Osteoblast (primary cell): ENCODE data around the gene CSTB. TPM values are rescaled to one million over a fixed set of nuclear protein-coding genes. Genes with fewer than 3 reads are reported as not detected.
"Not testable (repeated sequence)": the region's sequence is repeated elsewhere in the genome, so short reads cannot be mapped to it uniquely, and the experiment has no call there.

Experiments used
- DNase-seq: peaks from one replicate; pipeline ENCODE4 v3.0.0; 2011; ENCODE audit warnings: low spot score, mixed read lengths; ENCODE audit not compliant: insufficient read length; ENCODE audit errors: missing footprints
- H2AFZ ChIP-seq: 2 replicates; pipeline ENCODE4 v1.6.0; 2011; ENCODE audit warnings: mild to moderate bottlenecking, low read length
- H3K27ac ChIP-seq: 2 replicates; pipeline ENCODE4 v1.5.1; 2011; ENCODE audit warnings: mild to moderate bottlenecking, low read depth, low read length, moderate library complexity
- H3K27me3 ChIP-seq: 2 replicates; pipeline ENCODE4 v1.6.0; 2012; ENCODE audit warnings: mild to moderate bottlenecking, control low read depth, inconsistent platforms, low read length, moderate library complexity; ENCODE audit not compliant: insufficient read depth
- H3K36me3 ChIP-seq: 2 replicates; pipeline ENCODE4 v1.5.1; 2011; ENCODE audit warnings: mild to moderate bottlenecking, low read length, control low read depth, moderate library complexity; ENCODE audit not compliant: insufficient read depth
- H3K4me1 ChIP-seq: 2 replicates; pipeline ENCODE4 v1.5.1; 2011; ENCODE audit warnings: mild to moderate bottlenecking, low read length, control low read depth, moderate library complexity; ENCODE audit not compliant: insufficient read depth
- H3K4me2 ChIP-seq: 2 replicates; pipeline ENCODE4 v1.6.0; 2011; ENCODE audit warnings: mild to moderate bottlenecking, low read length; ENCODE audit not compliant: insufficient read depth
- H3K4me3 ChIP-seq: fragments of 200-600 bp; sonication (generic); 3 replicates; pipeline ENCODE4 v1.5.1; 2012; ENCODE audit warnings: mild to moderate bottlenecking, low read length, inconsistent platforms; ENCODE audit not compliant: insufficient read depth
- H3K79me2 ChIP-seq: 2 replicates; pipeline ENCODE4 v1.6.0; 2012; ENCODE audit warnings: mild to moderate bottlenecking, low read length, control low read depth, inconsistent platforms; ENCODE audit not compliant: insufficient read depth
- H3K9me3 ChIP-seq: 2 replicates; pipeline ENCODE4 v1.5.1; 2011; ENCODE audit warnings: low read depth, low read length, control low read depth
- H4K20me1 ChIP-seq: 2 replicates; pipeline ENCODE4 v1.6.0; 2012; ENCODE audit warnings: mild to moderate bottlenecking, low read length, control low read depth; ENCODE audit not compliant: insufficient read depth
- CTCF ChIP-seq: IDR thresholded peaks from 2 replicates; pipeline ENCODE4 v1.5.1; 2011; ENCODE audit warnings: mild to moderate bottlenecking, low read depth, low read length, moderate library complexity; ENCODE audit errors: extremely low read depth
- total RNA-seq: library from RNA; depleted of rRNA; stranded (reverse); fragments of >200 nt; gene quantifications from 2 replicates; pipeline ENCODE4 v1.2.3, GENCODE V29; 2012

CSTB gene
- 14.8 and 18.3 TPM in 2 replicates for total RNA-seq

- Histone ChIP-seq H2AFZ (peak within 1 kb of the TSS; percentile 77), H3K27me3 (no peaks in the 10 kb centered on the region), H3K36me3 (peaks cover 12% of the 10 kb centered on the region), H3K27ac (peak within 1 kb of the TSS; percentile 51), H3K4me3 (peak within 1 kb of the TSS; percentile 91), H4K20me1 (peaks cover 10% of the 10 kb centered on the region), H3K4me2 (peak within 1 kb of the TSS; percentile 95), H3K4me1 (peaks cover 8% of the 10 kb centered on the region), H3K9me3 (no peaks in the 10 kb centered on the region), H3K79me2 (peaks cover 29% of the 10 kb centered on the region)
- peak; percentile 96 for DNase-seq
- TF ChIP-seq CTCF = no peak
Measured at GRCh38 chr21:43775795-43776430, at the start of gene CSTB. CSTB (minus strand) TSS chr21:43776308; CDS start chr21:43776269, 39 bp downstream.

- H3K27ac ChIP-seq = no peak overlapping the region
- no peaks in the 10 kb centered on the region for H4K20me1 ChIP-seq
- no peak overlapping the region for H3K4me2 ChIP-seq
- no peaks in the 10 kb centered on the region for H3K9me3 ChIP-seq
- DNase-seq = peak; percentile 37
- peaks cover 4% of the 10 kb centered on the region for H3K27me3 ChIP-seq
- no peak overlapping the region for H2AFZ ChIP-seq
- H3K4me3 ChIP-seq = no peak overlapping the region
- H3K4me1 ChIP-seq = peaks cover 9% of the 10 kb centered on the region
- H3K36me3 ChIP-seq = no peaks in the 10 kb centered on the region
- H3K79me2 ChIP-seq = no peaks in the 10 kb centered on the region
- TF ChIP-seq CTCF = no peak
Measured at GRCh38 chr21:43825242-43825935, 49.3 kb upstream of the CSTB start.

GRCh38 chr21:43824333-43825241, 48.5 kb upstream of the CSTB start:
- DNase-seq = peak; percentile 97
- no peaks in the 10 kb centered on the region for H3K9me3 ChIP-seq
- H2AFZ ChIP-seq = no peak overlapping the region
- H3K4me3 ChIP-seq = no peak overlapping the region
- H3K27me3 ChIP-seq = no peaks in the 10 kb centered on the region
- H4K20me1 ChIP-seq = no peaks in the 10 kb centered on the region
- no peaks in the 10 kb centered on the region for H3K79me2 ChIP-seq
- TF ChIP-seq CTCF = no peak
- peak overlapping the region; percentile 12 for H3K4me2 ChIP-seq
- H3K4me1 ChIP-seq = peaks cover 9% of the 10 kb centered on the region
- no peak overlapping the region for H3K27ac ChIP-seq
- no peaks in the 10 kb centered on the region for H3K36me3 ChIP-seq

- H3K27me3 ChIP-seq, DNase-seq, H2AFZ ChIP-seq, H3K36me3 ChIP-seq, H3K9me3 ChIP-seq, H3K79me2 ChIP-seq, H3K4me3 ChIP-seq, H3K4me2 ChIP-seq, H3K4me1 ChIP-seq, H4K20me1 ChIP-seq, H3K27ac ChIP-seq: not testable (repeated sequence)
Measured at GRCh38 chr21:43822741-43823140, 46.6 kb upstream of the CSTB start.

- H3K9me3 ChIP-seq, H3K4me2 ChIP-seq, H3K27ac ChIP-seq, H3K4me1 ChIP-seq, H3K4me3 ChIP-seq, DNase-seq, H4K20me1 ChIP-seq, H3K79me2 ChIP-seq, H3K36me3 ChIP-seq, H2AFZ ChIP-seq, H3K27me3 ChIP-seq: not testable (repeated sequence)
Measured at GRCh38 chr21:43822166-43822565, 46.1 kb upstream of the CSTB start.
